T-helper 17 cell (primary cell): Measurements from ENCODE around the gene DNAJB14. TPM values are rescaled to one million over a fixed set of nuclear protein-coding genes. Genes with fewer than 3 reads are reported as not detected.

Source experiments
- ATAC-seq: fragments of 150-1000 bp; cut with Tn5 transposase; 2 replicates; pipeline ENCODE4 v1.10.0; 2021; ENCODE audit warnings: mild to moderate bottlenecking, moderate library complexity
- DNase-seq, 3 donors: peaks; one replicate each; pipeline versions ENCODE4 v3.0.0 to v3.0.0-alpha.2; 2020 to 2021
- H3K9me3 ChIP-seq: one replicate; pipeline ENCODE4 v1.7.0; 2013; ENCODE audit warnings: low read length, mild to moderate bottlenecking; ENCODE audit not compliant: control insufficient read depth, poor library complexity, severe bottlenecking
- H3K27ac Mint-ChIP-seq: one replicate; pipeline ENCODE4 v1.8.0; 2022; ENCODE audit warnings: mild to moderate bottlenecking, moderate library complexity, mixed read lengths
- H3K27me3 Mint-ChIP-seq: one replicate; pipeline ENCODE4 v1.8.0; 2022; ENCODE audit warnings: mixed read lengths
- H3K36me3 Mint-ChIP-seq: one replicate; pipeline ENCODE4 v1.8.0; 2022; ENCODE audit warnings: low read depth, mixed read lengths
- H3K4me1 Mint-ChIP-seq: one replicate; pipeline ENCODE4 v1.8.0; 2022; ENCODE audit warnings: mild to moderate bottlenecking, mixed read lengths
- H3K4me3 Mint-ChIP-seq: one replicate; pipeline ENCODE4 v1.8.0; 2022; ENCODE audit warnings: mild to moderate bottlenecking, moderate library complexity, mixed read lengths
- total RNA-seq, 4 donors: library from RNA in 2 of 4; stranded (reverse) in 2 of 4; gene quantifications; one replicate each; pipeline ENCODE4 v1.2.3 and lab custom pipeline; 2022 to 2026

DNAJB14 gene
- total RNA-seq, 2 donors from 2014 or later: 52.1 to 58.7 TPM

DNA sequence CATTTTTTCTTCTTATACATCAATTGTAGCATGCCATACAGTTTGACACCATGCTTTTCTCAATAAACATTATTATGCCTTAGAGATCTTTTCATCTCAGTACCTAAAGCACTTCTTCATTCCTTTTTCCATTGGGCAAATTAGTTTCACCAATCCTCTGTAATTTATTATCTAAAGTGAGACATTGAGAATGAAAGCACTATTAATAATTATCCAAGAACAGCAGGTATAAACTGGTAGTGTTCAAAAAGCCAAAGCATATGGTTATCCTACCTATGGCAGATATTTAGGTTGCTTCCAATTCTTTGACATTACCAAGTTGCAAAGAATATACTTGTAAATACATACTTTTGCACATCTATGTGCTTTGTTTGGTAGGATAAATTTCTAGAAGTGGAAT is 67.8 kb downstream of the DNAJB14 start:
- DNase-seq: no peak
- no peaks in the 10 kb centered on the region for H3K9me3 ChIP-seq
- no peak overlapping the region for H3K27ac Mint-ChIP-seq
- peaks cover 8% of the 10 kb centered on the region for H3K36me3 Mint-ChIP-seq
- ATAC-seq: no peak
- H3K27me3 Mint-ChIP-seq: no peaks in the 10 kb centered on the region
- H3K4me1 Mint-ChIP-seq: peaks cover 3% of the 10 kb centered on the region
- no peak overlapping the region for H3K4me3 Mint-ChIP-seq

- H3K4me3 Mint-ChIP-seq: no peak overlapping the region
- no peaks in the 10 kb centered on the region for H3K27me3 Mint-ChIP-seq
- peak overlapping the region; percentile 57 for H3K27ac Mint-ChIP-seq
- no peak for DNase-seq
- ATAC-seq: no peak
- no peaks in the 10 kb centered on the region for H3K9me3 ChIP-seq
- peaks cover 7% of the 10 kb centered on the region for H3K4me1 Mint-ChIP-seq
- peaks cover 12% of the 10 kb centered on the region for H3K36me3 Mint-ChIP-seq
Measured at GRCh38 chr4:99876946-99877345, 69.5 kb downstream of the DNAJB14 start.

DNA sequence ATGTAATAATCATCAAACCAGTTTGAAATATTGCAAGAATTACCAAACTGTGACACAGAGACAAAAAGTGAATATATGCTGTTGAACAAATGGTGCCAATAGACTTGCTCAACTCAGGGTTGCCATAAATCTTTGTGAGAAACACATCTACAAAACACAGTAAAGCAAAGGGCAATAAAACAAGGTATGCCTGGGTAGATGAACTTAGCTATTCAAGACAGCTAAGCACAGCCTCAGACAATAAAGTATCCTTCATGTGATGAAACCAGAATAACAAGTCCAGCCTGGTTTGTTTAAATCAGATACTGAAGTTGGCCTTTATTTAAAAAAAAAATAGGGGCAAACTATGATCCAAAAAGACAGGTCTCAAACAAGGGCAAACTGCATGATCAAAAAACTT is 71.3 kb downstream of the DNAJB14 start:
- ATAC-seq: no peak
- no peaks in the 10 kb centered on the region for H3K27me3 Mint-ChIP-seq

GRCh38 chr4:99872570-99872969 is 73.8 kb downstream of the DNAJB14 start:
- Mint-ChIP-seq H3K27me3 (no peaks in the 10 kb centered on the region), H3K36me3 (peaks cover 4% of the 10 kb centered on the region), H3K4me1 (peaks cover 7% of the 10 kb centered on the region), H3K27ac (no peak overlapping the region), H3K4me3 (no peak overlapping the region)
- DNase-seq (no peak), ATAC-seq (no peak)
- no peaks in the 10 kb centered on the region for H3K9me3 ChIP-seq

More for the DNA sequence above, 71.3 kb downstream of the DNAJB14 start:
- H3K4me3 Mint-ChIP-seq: no peak overlapping the region
- no peaks in the 10 kb centered on the region for H3K9me3 ChIP-seq
- peak overlapping the region; percentile 54 for H3K27ac Mint-ChIP-seq
- DNase-seq: no peak
- peaks cover 7% of the 10 kb centered on the region for H3K4me1 Mint-ChIP-seq
- H3K36me3 Mint-ChIP-seq: peaks cover 9% of the 10 kb centered on the region

DNA sequence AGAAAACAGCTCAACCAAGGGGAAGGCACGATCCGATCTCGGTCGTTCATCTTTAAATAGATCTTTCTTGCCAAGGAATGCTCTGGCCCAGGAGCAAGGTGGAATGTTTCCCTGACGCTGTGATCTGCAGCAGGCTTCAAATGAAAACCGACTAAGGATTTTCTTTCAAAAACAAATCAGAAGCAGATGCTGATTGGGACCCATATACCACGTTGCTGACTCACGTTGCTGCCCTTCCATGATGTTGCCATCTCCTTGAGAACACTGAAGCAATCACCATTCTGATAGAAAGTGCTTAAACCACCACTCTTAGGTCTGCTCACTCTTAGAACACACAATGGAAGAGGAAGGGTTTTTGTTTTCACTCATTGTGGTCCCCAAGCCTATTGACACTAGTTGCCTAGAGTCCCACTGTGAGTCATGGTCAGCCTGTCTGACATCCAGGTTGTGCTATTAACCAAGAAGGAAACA is 78.3 kb downstream of the DNAJB14 start:
- ATAC-seq (no peak), DNase-seq (no peak)
- H3K36me3 Mint-ChIP-seq: peaks cover 4% of the 10 kb centered on the region
- no peaks in the 10 kb centered on the region for H3K27me3 Mint-ChIP-seq
- peaks cover 4% of the 10 kb centered on the region for H3K4me1 Mint-ChIP-seq
- H3K4me3 Mint-ChIP-seq: no peak overlapping the region
- no peaks in the 10 kb centered on the region for H3K9me3 ChIP-seq
- H3K27ac Mint-ChIP-seq: no peak overlapping the region

- Mint-ChIP-seq H3K27me3 (no peaks in the 10 kb centered on the region), H3K27ac (peak overlapping the region; percentile 27), H3K4me1 (peaks cover 2% of the 10 kb centered on the region), H3K36me3 (peaks cover 4% of the 10 kb centered on the region), H3K4me3 (no peak overlapping the region)
- ATAC-seq: no peak
- no peaks in the 10 kb centered on the region for H3K9me3 ChIP-seq
- no peak for DNase-seq
Measured at GRCh38 chr4:99863804-99864203, 82.6 kb downstream of the DNAJB14 start.

- DNase-seq (no peak), ATAC-seq (no peak)
- H3K4me3 Mint-ChIP-seq: no peak overlapping the region
- H3K36me3 Mint-ChIP-seq: peaks cover 4% of the 10 kb centered on the region
- peaks cover 11% of the 10 kb centered on the region for H3K4me1 Mint-ChIP-seq
- H3K27me3 Mint-ChIP-seq: no peaks in the 10 kb centered on the region
- no peaks in the 10 kb centered on the region for H3K9me3 ChIP-seq
- no peak overlapping the region for H3K27ac Mint-ChIP-seq
Measured at GRCh38 chr4:99861120-99861905, 85.1 kb downstream of the DNAJB14 start.

GRCh38 chr4:99860521-99860920 is 85.9 kb downstream of the DNAJB14 start:
- ATAC-seq (no peak), DNase-seq (no peak)
- no peaks in the 10 kb centered on the region for H3K9me3 ChIP-seq
- Mint-ChIP-seq H3K27ac (no peak overlapping the region), H3K36me3 (peaks cover 8% of the 10 kb centered on the region), H3K27me3 (no peaks in the 10 kb centered on the region), H3K4me1 (peaks cover 17% of the 10 kb centered on the region), H3K4me3 (no peak overlapping the region)

- no peaks in the 10 kb centered on the region for H3K9me3 ChIP-seq
- no peak overlapping the region for H3K4me3 Mint-ChIP-seq
- H3K27ac Mint-ChIP-seq: no peak overlapping the region
- H3K27me3 Mint-ChIP-seq: no peaks in the 10 kb centered on the region
- ATAC-seq: no peak
- H3K36me3 Mint-ChIP-seq: peaks cover 11% of the 10 kb centered on the region
- H3K4me1 Mint-ChIP-seq: peaks cover 25% of the 10 kb centered on the region
- no peak for DNase-seq
Measured at GRCh38 chr4:99859618-99860017, 86.8 kb downstream of the DNAJB14 start.

GRCh38 chr4:99857307-99857706 is 89.1 kb downstream of the DNAJB14 start:
- DNase-seq: no peak
- no peaks in the 10 kb centered on the region for H3K9me3 ChIP-seq
- Mint-ChIP-seq H3K36me3 (peaks cover 14% of the 10 kb centered on the region), H3K4me3 (no peak overlapping the region), H3K27ac (no peak overlapping the region), H3K27me3 (no peaks in the 10 kb centered on the region), H3K4me1 (peaks cover 28% of the 10 kb centered on the region)
- ATAC-seq: no peak

- H3K9me3 ChIP-seq: no peaks in the 10 kb centered on the region
- H3K27ac Mint-ChIP-seq: peak overlapping the region; percentile 53
- ATAC-seq: peak; percentile 58
- H3K27me3 Mint-ChIP-seq: no peaks in the 10 kb centered on the region
- peaks cover 36% of the 10 kb centered on the region for H3K4me1 Mint-ChIP-seq
- H3K36me3 Mint-ChIP-seq: peaks cover 15% of the 10 kb centered on the region
- H3K4me3 Mint-ChIP-seq: peak overlapping the region; percentile 31
- no peak for DNase-seq
Measured at GRCh38 chr4:99856166-99856565, 90.3 kb downstream of the DNAJB14 start.

- H3K9me3 ChIP-seq: no peaks in the 10 kb centered on the region
- H3K4me3 Mint-ChIP-seq: peak overlapping the region; percentile 61
- peaks cover 15% of the 10 kb centered on the region for H3K36me3 Mint-ChIP-seq
- H3K4me1 Mint-ChIP-seq: peaks cover 40% of the 10 kb centered on the region
- ATAC-seq (peak; percentile 62), DNase-seq (no peak)
- no peaks in the 10 kb centered on the region for H3K27me3 Mint-ChIP-seq
- peak overlapping the region; percentile 53 for H3K27ac Mint-ChIP-seq
Measured at GRCh38 chr4:99855678-99856077, 90.7 kb downstream of the DNAJB14 start.

GRCh38 chr4:99853999-99854398 is 92.4 kb downstream of the DNAJB14 start:
- Mint-ChIP-seq H3K27ac (no peak overlapping the region), H3K27me3 (no peaks in the 10 kb centered on the region), H3K4me3 (no peak overlapping the region), H3K4me1 (peaks cover 38% of the 10 kb centered on the region), H3K36me3 (peaks cover 11% of the 10 kb centered on the region)
- ATAC-seq: no peak
- DNase-seq: no peak
- H3K9me3 ChIP-seq: no peaks in the 10 kb centered on the region

DNA sequence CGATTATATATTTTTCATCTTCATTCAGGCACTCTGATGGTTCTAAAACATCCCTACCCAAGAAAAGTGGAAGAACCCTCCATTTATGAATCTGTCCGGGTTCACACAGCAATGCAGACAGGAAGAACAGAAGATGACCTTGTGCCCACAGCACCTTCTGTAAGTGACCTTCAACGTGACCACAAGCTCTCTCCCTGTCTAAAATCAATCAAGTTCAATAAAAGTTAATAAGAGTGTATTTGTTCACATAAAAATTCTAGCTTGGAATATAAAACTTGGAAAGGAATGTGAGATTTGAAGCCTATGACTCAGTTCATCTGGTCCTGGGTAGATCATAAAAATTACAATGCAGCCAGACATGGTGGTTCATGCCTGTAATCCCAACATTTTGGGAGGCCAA is 93.2 kb downstream of the DNAJB14 start:
- H3K4me3 Mint-ChIP-seq: no peak overlapping the region
- H3K9me3 ChIP-seq: no peaks in the 10 kb centered on the region
- peak overlapping the region; percentile 84 for H3K27ac Mint-ChIP-seq
- H3K4me1 Mint-ChIP-seq: peaks cover 42% of the 10 kb centered on the region
- H3K27me3 Mint-ChIP-seq: no peaks in the 10 kb centered on the region
- ATAC-seq: no peak
- peaks cover 11% of the 10 kb centered on the region for H3K36me3 Mint-ChIP-seq
- no peak for DNase-seq
